Heart left ventricle (tissue), 16 donors: Measurements from ENCODE around the gene KRAS. TPM values are rescaled to one million over a fixed set of nuclear protein-coding genes. Genes with fewer than 3 reads are reported as not detected.
"Not testable (repeated sequence)": the region's sequence is repeated elsewhere in the genome, so short reads cannot be mapped to it uniquely, and the experiment has no call there.

Source experiments
- ATAC-seq, 4 donors: fragments of 200-7000 bp; cut with Tn5 transposase; one replicate each; pipeline ENCODE4 v1.9.1; 2020 to 2022; ENCODE audit warnings: moderate library complexity in 4 of 4, mild to moderate bottlenecking in 3 of 4, moderate number of reproducible peaks in 1 of 4
- DNase-seq, 5 donors: peaks; one replicate each; pipeline ENCODE4 v3.0.0-alpha.2; 2020
- H3K27ac ChIP-seq, 12 donors: fragments of 200-600 bp; sonication (generic) in 4 of 12; one replicate each; pipeline versions ENCODE4 v1.5.0 to v1.8.0; 2016 to 2022; ENCODE audit warnings: mild to moderate bottlenecking in 2 of 12
- H3K27me3 ChIP-seq, 9 donors: fragments of 200-600 bp; sonication (generic) in 2 of 9; one replicate each; pipeline versions ENCODE4 v1.5.1 to v1.8.0; 2016 to 2022; ENCODE audit warnings: mild to moderate bottlenecking in 3 of 9
- H3K36me3 ChIP-seq, 9 donors: fragments of 200-600 bp; sonication (generic) in 2 of 9; one replicate each; pipeline versions ENCODE4 v1.5.0 to v1.8.0; 2018 to 2022; ENCODE audit warnings: mild to moderate bottlenecking in 2 of 9
- H3K4me1 ChIP-seq, 12 donors: fragments of 200-600 bp; sonication (generic) in 4 of 12; one replicate each; pipeline versions ENCODE4 v1.5.0 to v1.8.0; 2016 to 2022; ENCODE audit warnings: mild to moderate bottlenecking in 3 of 12
- H3K4me3 ChIP-seq, 12 donors: fragments of 200-600 bp; sonication (generic) in 4 of 12; one replicate each; pipeline versions ENCODE4 v1.5.0 to v1.8.0; 2017 to 2022; ENCODE audit warnings: mild to moderate bottlenecking in 9 of 12, moderate library complexity in 4 of 12
- H3K9me3 ChIP-seq, 12 donors: fragments of 200-600 bp; sonication (generic) in 4 of 12; one replicate each; pipeline versions ENCODE4 v1.5.0 to v1.8.0; 2016 to 2022; ENCODE audit warnings: mild to moderate bottlenecking in 1 of 12
- CTCF ChIP-seq, 12 donors: fragments of 200-600 bp; sonication (generic) in 4 of 12; IDR thresholded peaks; one replicate each; pipeline versions ENCODE4 v1.5.0 to v1.8.0; 2018 to 2022; ENCODE audit warnings: antibody characterized with exemption in 12 of 12, mild to moderate bottlenecking in 5 of 12
- POLR2A ChIP-seq, 2 donors: fragments of 450-650 bp; IDR thresholded peaks; one replicate each; pipeline ENCODE4 v1.6.1; 2017; ENCODE audit warnings: antibody characterized with exemption in 2 of 2, mild to moderate bottlenecking in 2 of 2, moderate library complexity in 2 of 2
- WGBS, 4 donors: extraction: QIAGEN DNeasy Blood & Tissue Kit in 2 of 4; methylation state at CpG; one replicate each; pipeline versions ENCODE4 v1.1.5 to v1.1.7; 2013 to 2018; 5-methylcytosine and 5-hydroxymethylcytosine counted together
- intact Hi-C, 10 donors: fragments of 100-400 bp; cut with DNase I; formaldehyde crosslinking; loops; one replicate each; pipeline versions ENCODE4 v1.11.1 to v1.14.2; 2022
- polyA plus RNA-seq, 2 donors: library from polyadenylated mRNA; stranded (reverse); fragments of 200-250 nt; gene quantifications; one replicate each; pipeline ENCODE4 v1.2.3, GENCODE V29; 2013
- total RNA-seq, 9 donors: library from RNA; depleted of rRNA in 2 of 9; stranded (reverse); fragments of >200 nt in 2 of 9; fragmentation: NEBNext Ultra II Directional in 3 of 9; extraction: Animal tissue kit (Norgen Biotek cat#: 25700) in 3 of 9; gene quantifications; one replicate each; pipeline versions ENCODE4 v1.1.0 to v1.2.4, GENCODE V29; 2016 to 2023
- donor health status: ischemic (EF 13 %, LVEDD 7.1; RV severe dilation, severe dysfunction).
- donor health status: healthy with polysubstance abuse.
- donor health status: DM: no; HTN: yes; CAD: no.
- donor health status: DM: no; HTN: no; CAD: no.
- donor health status: ischemic (EF 25% LVEDD 6.9; RV normal size, moderate dysfunction).
- donor health status: ischemic (EF 25% LVEDD 5.7; RV mildly dilated, moderate dysfunction).
- donor health status: healthy.
- donor health status: DM: yes; HTN: yes; CAD: no.
- donor health status: ischemic (EF 35%, LVEDD 5.7; RV mildly dilated, moderate dysfunction).
- donor health status: nonischemic (EF 11% LVEDD 7.7; RV severe dilation, severe dysfunction).
- donor health status: DM: yes; HTN: yes; CAD: no.
- donor health status: PGD.
- donor health status: ischemic (EF 29% LVEDD 5.4; RV normal size, mild dysfunction).
- donor health status: nonischemic (EF 23%, LVEDD 6.1; RV moderate dilation, normal function).

KRAS gene
- total and polyA plus RNA-seq, 11 donors: 3.1 to 16.1 (median 11.9) TPM

- Histone ChIP-seq H3K4me3 (no peak overlapping the region), H3K27ac (no peak overlapping the region), H3K27me3 (no peaks in the 10 kb centered on the region), H3K36me3 (no peaks in the 10 kb centered on the region), H3K4me1 (no peaks in the 10 kb centered on the region), H3K9me3 (peaks cover 0 to 10% (median 2%) of the 10 kb centered on the region in 12 donors)
- 88 to 92% (median 90%) methylated on average over 2 of the region's 2 CpGs for WGBS, 4 donors
- no peak for ATAC-seq
- no peak for DNase-seq
- intact Hi-C loops: no loop called here
- no peak for TF ChIP-seq CTCF (IDR thresholded peaks at IDR 0.05)
- TF ChIP-seq POLR2A (IDR thresholded peaks at IDR 0.05): no peak
Measured at GRCh38 chr12:25293653-25294052, 42.9 kb upstream of the KRAS start.

- intact Hi-C loops, DNase-seq, H3K36me3 ChIP-seq, H3K4me1 ChIP-seq, ATAC-seq, H3K4me3 ChIP-seq, H3K27me3 ChIP-seq, H3K27ac ChIP-seq: not testable (repeated sequence)
- peaks cover 0 to 11% (median 2%) of the 10 kb centered on the region in 12 donors for H3K9me3 ChIP-seq
- 68 to 74% (median 71%) methylated on average over 5 of the region's 5 CpGs for WGBS, 4 donors
Measured at GRCh38 chr12:25292810-25293221, 42.1 kb upstream of the KRAS start.

- peaks cover 0 to 2% (median 0%) of the 10 kb centered on the region in 12 donors for H3K4me1 ChIP-seq
- DNase-seq: no peak
- no peaks in the 10 kb centered on the region for H3K27me3 ChIP-seq
- ATAC-seq: no peak
- H3K36me3 ChIP-seq: no peaks in the 10 kb centered on the region
- WGBS, 4 donors: 68 to 77% (median 72%) methylated on average over 2 of the region's 2 CpGs
- intact Hi-C loops: no loop called here
- no peak overlapping the region for H3K27ac ChIP-seq
- H3K4me3 ChIP-seq: no peak overlapping the region
- no peak for TF ChIP-seq CTCF (IDR thresholded peaks at IDR 0.05)
- TF ChIP-seq POLR2A (IDR thresholded peaks at IDR 0.05): no peak
- H3K9me3 ChIP-seq: peaks cover 0 to 11% (median 2%) of the 10 kb centered on the region in 12 donors
Measured at GRCh38 chr12:25287610-25288009, 36.9 kb upstream of the KRAS start.

GRCh38 chr12:25286837-25287236, 36.1 kb upstream of the KRAS start:
- no peak for ATAC-seq
- TF ChIP-seq POLR2A (IDR thresholded peaks at IDR 0.05) (no peak), CTCF (IDR thresholded peaks at IDR 0.05) (no peak)
- intact Hi-C loops: no loop called here
- Histone ChIP-seq H3K9me3 (peaks cover 0 to 11% (median 2%) of the 10 kb centered on the region in 12 donors), H3K27ac (no peak overlapping the region), H3K4me3 (no peak overlapping the region), H3K36me3 (no peaks in the 10 kb centered on the region), H3K4me1 (peaks cover 0 to 2% (median 0%) of the 10 kb centered on the region in 12 donors), H3K27me3 (no peaks in the 10 kb centered on the region)
- DNase-seq: no peak

DNA sequence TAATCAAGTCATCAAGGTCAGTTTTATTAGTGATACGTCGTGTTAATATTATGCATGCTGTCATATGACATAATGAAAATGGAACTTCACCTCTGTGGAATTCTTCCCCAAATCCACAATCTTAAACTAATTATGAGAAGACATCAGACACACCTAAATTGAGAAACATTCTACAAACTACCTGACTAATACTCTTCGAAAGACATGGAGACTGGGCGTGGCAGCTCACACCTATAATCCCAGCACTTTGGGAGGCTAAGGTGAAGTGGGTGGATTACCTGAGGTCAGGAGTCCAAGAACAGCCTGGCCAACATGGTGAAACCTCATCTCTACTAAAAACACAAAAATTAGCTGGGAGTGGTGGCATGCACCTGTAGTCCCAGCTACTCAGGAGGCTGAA, 33.3 kb upstream of the KRAS start:
- peaks cover 0 to 2% (median 0%) of the 10 kb centered on the region in 12 donors for H3K4me1 ChIP-seq
- peaks cover 0 to 5% (median 0%) of the 10 kb centered on the region in 12 donors for H3K9me3 ChIP-seq
- WGBS, 4 donors: 92 to 98% (median 97%) methylated on average over 4 of the region's 4 CpGs
- ATAC-seq: no peak
- no peaks in the 10 kb centered on the region for H3K36me3 ChIP-seq
- intact Hi-C loops: no loop called here
- H3K4me3 ChIP-seq: no peak overlapping the region
- TF ChIP-seq POLR2A (IDR thresholded peaks at IDR 0.05) (no peak), CTCF (IDR thresholded peaks at IDR 0.05) (no peak)
- no peak overlapping the region for H3K27ac ChIP-seq
- H3K27me3 ChIP-seq: no peaks in the 10 kb centered on the region
- DNase-seq: no peak
